MM.1S (cell line): ENCODE measurements around the gene UROS.

Source experiments
- CTCF ChIP-seq: fragments of 300-600 bp; sonication (generic); IDR thresholded peaks from 2 replicates; pipeline ENCODE4 v1.5.1; 2016; ENCODE audit warnings: antibody characterized with exemption, low read length, mixed read lengths
- EZH2 ChIP-seq: fragments of 300-600 bp; sonication (generic); optimal IDR thresholded peaks from 2 replicates; pipeline ENCODE3; 2017; ENCODE audit warnings: low read depth, mild to moderate bottlenecking, antibody characterized with exemption, low read length, mixed read lengths

GRCh38 chr10:125757742-125758141 lies 65.3 kb downstream of the UROS start:
- TF ChIP-seq CTCF (no peak), EZH2 (no peak)
